ENCODE measurements around the gene S1PR3.

Gene S1PR3

GRCh38 chr9:89048616-89049015 is 57.3 kb downstream of the S1PR3 start:
- no peak for TF ChIP-seq EZH2phosphoT487 (IDR thresholded peaks at IDR 0.05; ENCODE audit: borderline replicate concordance, low read length)
- TF ChIP-seq CTCF (IDR thresholded peaks at IDR 0.05; ENCODE audit: low read depth, low read length, poor library complexity, severe bottlenecking), result no peak
- no peak overlapping the region for H3K27ac ChIP-seq (ENCODE audit: low read depth, low read length)

DNA sequence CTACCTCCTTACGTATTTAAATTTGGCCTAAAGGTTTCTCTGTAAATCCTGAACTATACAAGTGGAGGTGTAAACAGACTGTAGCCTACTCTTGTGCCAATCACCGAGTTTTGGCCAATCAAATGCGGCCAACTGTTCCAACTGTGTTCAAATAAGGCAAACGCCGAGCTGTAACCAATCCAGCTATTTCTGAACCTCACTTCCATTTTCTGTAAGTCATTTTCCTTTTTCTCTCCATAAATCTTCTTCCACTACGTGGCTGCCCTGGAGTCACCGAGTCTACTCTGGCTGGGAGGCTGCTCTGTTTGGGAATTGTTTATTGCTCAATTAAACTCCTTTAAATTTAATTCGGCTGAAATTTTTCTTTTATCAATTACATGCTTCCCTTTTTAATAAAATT is 58.4 kb downstream of the S1PR3 start:
- no peak overlapping the region for H3K27ac ChIP-seq (ENCODE audit: low read depth, low read length)
- no peaks in the 10 kb centered on the region for H3K79me2 ChIP-seq (ENCODE audit: control insufficient read depth, low read length)
- H3K4me2 ChIP-seq (ENCODE audit: low read length), result no peak overlapping the region
- no peaks in the 10 kb centered on the region for H3F3A ChIP-seq (ENCODE audit: control insufficient read depth, insufficient read depth)
- no peaks in the 10 kb centered on the region for H3K9me2 ChIP-seq (replicated peaks; ENCODE audit: control insufficient read depth, low read length)
- no peak overlapping the region for H3K4me3 ChIP-seq (ENCODE audit: low read length)
- no peaks in the 10 kb centered on the region for H3K9me3 ChIP-seq (ENCODE audit: control insufficient read depth, insufficient read depth, low read length)
- TF ChIP-seq EZH2phosphoT487 (IDR thresholded peaks at IDR 0.05; ENCODE audit: borderline replicate concordance, low read length), result no peak
- no peak for TF ChIP-seq CTCF (IDR thresholded peaks at IDR 0.05; ENCODE audit: low read depth, low read length, poor library complexity, severe bottlenecking)
- H4K20me1 ChIP-seq (ENCODE audit: control insufficient read depth, insufficient read depth, low read depth, low read length), result no peaks in the 10 kb centered on the region
- no peaks in the 10 kb centered on the region for H3K36me3 ChIP-seq (ENCODE audit: control insufficient read depth, low read length)
- H3K4me1 ChIP-seq (ENCODE audit: control insufficient read depth, low read length), result no peaks in the 10 kb centered on the region
- H3K27me3 ChIP-seq (ENCODE audit: control insufficient read depth, low read length), result no peaks in the 10 kb centered on the region

More at GRCh38 chr9:89048616-89049015, 57.3 kb downstream of the S1PR3 start:
- H3K4me1 ChIP-seq (ENCODE audit: control insufficient read depth, low read length), result no peaks in the 10 kb centered on the region
- H3K4me3 ChIP-seq (ENCODE audit: low read length), result no peak overlapping the region
- H3K4me2 ChIP-seq (ENCODE audit: low read length), result no peak overlapping the region
- no peaks in the 10 kb centered on the region for H3K27me3 ChIP-seq (ENCODE audit: control insufficient read depth, low read length)
- H3F3A ChIP-seq (ENCODE audit: control insufficient read depth, insufficient read depth), result no peaks in the 10 kb centered on the region
- H4K20me1 ChIP-seq (ENCODE audit: control insufficient read depth, insufficient read depth, low read depth, low read length), result no peaks in the 10 kb centered on the region
- H3K9me2 ChIP-seq (replicated peaks; ENCODE audit: control insufficient read depth, low read length), result no peaks in the 10 kb centered on the region
- H3K9me3 ChIP-seq (ENCODE audit: control insufficient read depth, insufficient read depth, low read length), result no peaks in the 10 kb centered on the region
- H3K79me2 ChIP-seq (ENCODE audit: control insufficient read depth, low read length), result no peaks in the 10 kb centered on the region
- no peaks in the 10 kb centered on the region for H3K36me3 ChIP-seq (ENCODE audit: control insufficient read depth, low read length)

DNA sequence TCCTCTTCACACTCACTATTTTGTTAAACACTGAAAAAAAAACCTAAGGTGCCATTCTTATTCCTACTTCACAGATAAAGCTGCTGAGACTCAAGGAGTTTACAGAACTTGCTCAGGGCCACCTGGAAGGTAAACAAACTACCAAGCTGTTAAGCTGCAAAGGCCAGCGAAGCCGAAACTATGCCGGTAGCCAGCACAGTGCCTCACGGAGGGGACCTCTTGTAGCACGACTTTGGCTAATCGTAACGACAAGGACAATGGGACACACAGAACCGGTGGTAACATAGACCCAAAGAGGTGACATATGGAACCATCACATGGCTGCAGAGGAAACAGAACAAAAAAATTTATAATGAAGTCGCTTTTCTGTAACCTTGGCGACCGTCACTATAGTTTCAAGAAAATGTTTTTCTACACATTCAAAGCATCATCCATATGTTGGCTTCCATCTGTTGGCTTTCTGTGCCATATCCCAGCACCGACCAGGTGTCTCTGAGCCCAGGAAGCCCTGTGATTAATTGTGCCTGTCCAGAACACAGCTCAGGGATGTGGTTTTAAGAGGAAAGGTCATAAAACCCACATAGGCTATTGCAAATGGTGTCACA is 60.3 kb downstream of the S1PR3 start:
- Histone ChIP-seq H3K36me3 (ENCODE audit: control insufficient read depth, low read length) (no peaks in the 10 kb centered on the region), H3K4me3 (ENCODE audit: low read length) (no peak overlapping the region), H4K20me1 (ENCODE audit: control insufficient read depth, insufficient read depth, low read depth, low read length) (no peaks in the 10 kb centered on the region), H3K4me2 (ENCODE audit: low read length) (no peak overlapping the region), H3K4me1 (ENCODE audit: control insufficient read depth, low read length) (no peaks in the 10 kb centered on the region), H3K27ac (ENCODE audit: low read depth, low read length) (no peak overlapping the region), H3K27me3 (ENCODE audit: control insufficient read depth, low read length) (no peaks in the 10 kb centered on the region), H3K79me2 (ENCODE audit: control insufficient read depth, low read length) (no peaks in the 10 kb centered on the region), H3K9me2 (replicated peaks; ENCODE audit: control insufficient read depth, low read length) (no peaks in the 10 kb centered on the region), H3F3A (ENCODE audit: control insufficient read depth, insufficient read depth) (no peaks in the 10 kb centered on the region), H3K9me3 (ENCODE audit: control insufficient read depth, insufficient read depth, low read length) (no peaks in the 10 kb centered on the region)
- TF ChIP-seq EZH2phosphoT487 (IDR thresholded peaks at IDR 0.05; ENCODE audit: borderline replicate concordance, low read length) (no peak), CTCF (IDR thresholded peaks at IDR 0.05; ENCODE audit: low read depth, low read length, poor library complexity, severe bottlenecking) (no peak)
